SK-N-SH (cell line): Measurements from ENCODE around the gene ZNF32. TPM values are rescaled to one million over a fixed set of nuclear protein-coding genes. Genes with fewer than 3 reads are reported as not detected.

Experiments used
- CTCF ChIA-PET: fragments of 300-600, 350-600 bp; formaldehyde crosslinking; extraction: SDS; loops from one replicate; lab custom pipeline; 2021; lab: Yijun Ruan, JAX
- POLR2A ChIA-PET: fragments of 350-600 bp; sonication (Branson Sonifier 250); formaldehyde crosslinking; extraction: SDS; loops from one replicate; lab custom pipeline; 2020; ENCODE audit warnings: antibody characterized with exemption, inconsistent platforms; lab: Yijun Ruan, JAX
- DNase-seq: peaks from one replicate; pipeline ENCODE4 v3.0.0; 2012
- H2AFZ ChIP-seq: fragments of 200-600 bp; sonication (generic); 2 replicates; pipeline ENCODE4 v1.8.1; 2016; ENCODE audit warnings: antibody characterized with exemption, mild to moderate bottlenecking, low read depth
- H3F3A ChIP-seq: fragments of 200-600 bp; sonication (generic); replicated peaks from 2 replicates; pipeline ENCODE3; 2016; ENCODE audit warnings: antibody characterized with exemption, mild to moderate bottlenecking; ENCODE audit not compliant: insufficient read depth
- H3K27ac ChIP-seq, 2 experiments: fragments of 200-500 bp in 1 of 2; fragments of 200-600 bp in 1 of 2; sonication (Bioruptor generic) in 1 of 2; sonication (generic), shearing (Covaris generic) in 1 of 2; 2 replicates each; pipeline versions ENCODE4 v1.5.1 to v1.6.1; 2014 to 2016; ENCODE audit warnings: low read depth in 2 of 2, inconsistent platforms in 1 of 2, low read length in 1 of 2, mild to moderate bottlenecking in 1 of 2, mixed read lengths in 1 of 2
- H3K27me3 ChIP-seq: fragments of 200-600 bp; sonication (generic), shearing (Covaris generic); 2 replicates; pipeline ENCODE4 v1.6.1; 2016; ENCODE audit warnings: mixed run types; ENCODE audit not compliant: insufficient read depth
- H3K36me3 ChIP-seq, 2 experiments: fragments of 200-500 bp in 1 of 2; fragments of 200-600 bp in 1 of 2; sonication (Bioruptor generic) in 1 of 2; sonication (generic) in 1 of 2; replicated peaks in 1 of 2; 2 replicates each; pipeline versions ENCODE3 to v1.5.1; 2014 to 2016; ENCODE audit warnings: low read length in 1 of 2, mild to moderate bottlenecking in 1 of 2; ENCODE audit not compliant: insufficient read depth in 2 of 2, control insufficient read depth in 1 of 2
- H3K4me1 ChIP-seq, 2 experiments: fragments of 200-500 bp in 1 of 2; fragments of 200-600 bp in 1 of 2; sonication (Bioruptor generic) in 1 of 2; sonication (generic), shearing (Covaris generic) in 1 of 2; 2 replicates each; pipeline versions ENCODE4 v1.5.1 to v1.6.1; 2014 to 2016; ENCODE audit warnings: low read depth in 1 of 2, low read length in 1 of 2, mixed run types in 1 of 2; ENCODE audit not compliant: insufficient read depth in 2 of 2, control insufficient read depth in 1 of 2
- H3K4me2 ChIP-seq: fragments of 200-600 bp; sonication (generic), shearing (Covaris generic); 2 replicates; pipeline ENCODE4 v1.6.1; 2017; ENCODE audit warnings: mixed run types
- H3K4me3 ChIP-seq, 2 experiments: fragments of 200-500 bp in 1 of 2; fragments of 200-600 bp in 1 of 2; sonication (Bioruptor generic) in 1 of 2; sonication (generic), shearing (Covaris generic) in 1 of 2; 2 replicates each; pipeline versions ENCODE4 v1.5.1 to v1.8.1; 2014 to 2016; ENCODE audit warnings: low read depth in 2 of 2, inconsistent platforms in 1 of 2, low read length in 1 of 2, mild to moderate bottlenecking in 1 of 2, mixed read lengths in 1 of 2, moderate library complexity in 1 of 2
- H3K79me2 ChIP-seq: fragments of 200-600 bp; sonication (generic); 2 replicates; pipeline ENCODE4 v1.8.1; 2017; ENCODE audit warnings: mild to moderate bottlenecking; ENCODE audit not compliant: insufficient read depth
- H3K9ac ChIP-seq: fragments of 200-600 bp; sonication (generic); 2 replicates; pipeline ENCODE4 v1.6.1; 2017; ENCODE audit warnings: mixed run types
- H3K9me2 ChIP-seq: fragments of 200-600 bp; sonication (generic); 2 replicates; pipeline ENCODE4 v1.6.1; 2017; ENCODE audit warnings: mixed run types
- H3K9me3 ChIP-seq: fragments of 200-600 bp; sonication (generic); 2 replicates; pipeline ENCODE4 v1.6.1; 2017; ENCODE audit warnings: mixed run types, mild to moderate bottlenecking, moderate library complexity
- H4K20me1 ChIP-seq: fragments of 200-600 bp; sonication (generic); 2 replicates; pipeline ENCODE4 v1.6.1; 2017; ENCODE audit warnings: mild to moderate bottlenecking, mixed run types; ENCODE audit not compliant: insufficient read depth
- CTCF ChIP-seq: fragments of 200-600 bp; sonication (generic); IDR thresholded peaks from 2 replicates; pipeline ENCODE4 v1.6.1; 2017; ENCODE audit warnings: antibody characterized with exemption, mild to moderate bottlenecking, moderate library complexity
- EP300 ChIP-seq, 2 experiments: IDR thresholded peaks; 2 replicates each; pipeline versions ENCODE4 v1.4.0 to v1.6.1; 2012; ENCODE audit warnings: borderline replicate concordance in 1 of 2, low read depth in 1 of 2, low read length in 1 of 2
- FOXJ3 ChIP-seq: sonication (generic); formaldehyde crosslinking; IDR thresholded peaks from 2 replicates; pipeline ENCODE4 v1.5.1; 2020; ENCODE audit warnings: mild to moderate bottlenecking, missing genetic modification reagents
- GATA2 ChIP-seq: sonication (generic); formaldehyde crosslinking; IDR thresholded peaks from 2 replicates; pipeline ENCODE4 v1.5.0; 2020; ENCODE audit warnings: mild to moderate bottlenecking, missing genetic modification reagents
- IRF3 ChIP-seq: fragments of 150-350 bp; IDR thresholded peaks from 2 replicates; pipeline ENCODE4 v1.6.1; 2016; ENCODE audit warnings: mild to moderate bottlenecking, low read depth, low read length
- MEF2A ChIP-seq: IDR thresholded peaks from 2 replicates; pipeline ENCODE4 v1.4.0; 2012; ENCODE audit warnings: low read depth, borderline replicate concordance
- MXI1 ChIP-seq: IDR thresholded peaks from 2 replicates; pipeline ENCODE4 v1.6.1; 2012; ENCODE audit warnings: mild to moderate bottlenecking, low read depth, low read length, improper control_type of control experiment
- PBX3 ChIP-seq: IDR thresholded peaks from 2 replicates; pipeline ENCODE4; 2012
- POLR2AphosphoS5 ChIP-seq: IDR thresholded peaks from 2 replicates; pipeline ENCODE4 v1.6.1; 2012; ENCODE audit warnings: low read depth, low read length
- RAD21 ChIP-seq: IDR thresholded peaks from 2 replicates; pipeline ENCODE4 v1.6.1; 2012; ENCODE audit warnings: mild to moderate bottlenecking, low read length
- RCOR1 ChIP-seq: fragments of 150-350 bp; IDR thresholded peaks from 2 replicates; pipeline ENCODE4 v1.6.1; 2017; ENCODE audit warnings: antibody characterized with exemption, low read length
- REST ChIP-seq: IDR thresholded peaks from 2 replicates; pipeline ENCODE4 v1.6.1; 2012; ENCODE audit warnings: mild to moderate bottlenecking, low read depth, low read length, moderate library complexity
- RFX5 ChIP-seq: IDR thresholded peaks from 2 replicates; pipeline ENCODE4 v1.6.1; 2012; ENCODE audit warnings: mild to moderate bottlenecking, improper control_type of control experiment, low read length
- SMC3 ChIP-seq: IDR thresholded peaks from 2 replicates; pipeline ENCODE4 v1.6.1; 2012; ENCODE audit warnings: low read depth, low read length, improper control_type of control experiment
- WGBS: methylation state at CpG from one replicate; pipeline ENCODE4 v1.1.6; 2017; ENCODE audit warnings: low lambda C conversion rate; 5-methylcytosine and 5-hydroxymethylcytosine counted together
- polyA plus RNA-seq, 3 experiments: library from polyadenylated mRNA; depleted of rRNA; stranded (reverse); fragments of >200 nt; gene quantifications; 2 replicates each; pipeline ENCODE4 v1.2.3, GENCODE V29; 2012
- TF ChIP-seq, protein P1 (sequence below): IDR thresholded peaks from 2 replicates; pipeline ENCODE4 v1.4.0; 2012; ENCODE audit warnings: low read depth, borderline replicate concordance

Gene ZNF32
- polyA plus RNA-seq, 1 of the 3 experiments (the other 2 are of a cell fraction) = 27.2 TPM

GRCh38 chr10:43682956-43683355, 34.3 kb upstream of the ZNF32 start:
- Histone ChIP-seq H3K9me2 (no peaks in the 10 kb centered on the region), H3K9me3 (no peaks in the 10 kb centered on the region), H3K4me3 (no peak overlapping the region), H4K20me1 (no peaks in the 10 kb centered on the region), H3K27me3 (no peaks in the 10 kb centered on the region), H3K9ac (no peak overlapping the region), H3K4me1 (peaks cover 0 to 4% of the 10 kb centered on the region in 2 experiments; a peak in 1 of 4 replicates), H3K4me2 (no peak overlapping the region), H3K79me2 (no peaks in the 10 kb centered on the region), H3K27ac (no peak overlapping the region), H2AFZ (no peak overlapping the region), H3K36me3 (no peaks in the 10 kb centered on the region), H3F3A (no peaks in the 10 kb centered on the region)
- 30% methylated on average over 2 of the region's 2 CpGs for WGBS
- POLR2A ChIA-PET = no interaction called here
- no peak for DNase-seq
- TF ChIP-seq RAD21 (no peak), SMC3 (no peak)
- TF ChIP-seq, protein P1, sequence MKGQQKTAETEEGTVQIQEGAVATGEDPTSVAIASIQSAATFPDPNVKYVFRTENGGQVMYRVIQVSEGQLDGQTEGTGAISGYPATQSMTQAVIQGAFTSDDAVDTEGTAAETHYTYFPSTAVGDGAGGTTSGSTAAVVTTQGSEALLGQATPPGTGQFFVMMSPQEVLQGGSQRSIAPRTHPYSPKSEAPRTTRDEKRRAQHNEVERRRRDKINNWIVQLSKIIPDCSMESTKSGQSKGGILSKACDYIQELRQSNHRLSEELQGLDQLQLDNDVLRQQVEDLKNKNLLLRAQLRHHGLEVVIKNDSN = no peak
- CTCF ChIA-PET = interaction anchor here (0.9 to 3.0 kb wide), 10 partner anchors 8 to 1182 kb away, joined by 3 to 16 read pairs (median 6); partner anchors contain the start of gene CXCL12

DNA sequence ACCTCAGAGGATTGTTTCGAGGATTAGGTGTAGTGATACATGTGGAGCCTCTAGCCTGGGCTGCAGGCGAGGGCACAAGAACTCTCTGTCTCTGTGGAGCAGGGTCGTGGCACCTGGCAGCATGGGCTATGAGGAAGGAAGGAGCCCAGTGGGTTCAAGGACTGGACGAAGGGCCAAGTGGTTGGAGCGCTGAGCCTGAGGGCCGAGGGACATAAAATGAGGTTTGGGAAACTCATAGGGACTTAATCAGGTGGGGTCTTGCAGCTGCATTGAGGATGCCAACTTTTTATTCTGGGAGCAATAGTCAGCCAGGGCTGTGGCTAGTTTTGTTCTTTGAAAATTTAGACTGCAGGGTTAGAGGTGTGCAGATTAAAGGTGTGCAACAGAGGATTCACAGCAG, 33.0 kb upstream of the ZNF32 start:
- H3K27me3 ChIP-seq = no peaks in the 10 kb centered on the region
- H4K20me1 ChIP-seq = no peaks in the 10 kb centered on the region
- 28% methylated on average over 6 of the region's 6 CpGs for WGBS
- ChIA-PET POLR2A (no interaction called here), CTCF (interaction anchor here (0.6 to 3.0 kb wide), 4 partner anchors 9 to 705 kb away, joined by 3 to 16 read pairs (median 8); partner anchors contain the start of gene CXCL12)
- H3F3A ChIP-seq = no peaks in the 10 kb centered on the region
- H3K27ac ChIP-seq = no peak overlapping the region
- no peaks in the 10 kb centered on the region for H3K79me2 ChIP-seq
- DNase-seq = no peak
- TF ChIP-seq CTCF (no peak), POLR2AphosphoS5 (no peak), MEF2A (no peak), EP300 (IDR thresholded peaks at IDR 0.05; ENCODE audit: borderline replicate concordance in 1 of 2, low read depth in 1 of 2, low read length in 1 of 2) (no peak), RFX5 (no peak), PBX3 (no peak), IRF3 (no peak), FOXJ3 (CRISPR knock-in tag) (no peak), RCOR1 (no peak), MXI1 (no peak), GATA2 (no peak), REST (no peak)
- no peak overlapping the region for H3K9ac ChIP-seq
- no peaks in the 10 kb centered on the region for H3K9me2 ChIP-seq
- no peak overlapping the region for H3K4me3 ChIP-seq
- peaks cover 0 to 4% of the 10 kb centered on the region in 2 experiments; a peak in 1 of 4 replicates for H3K4me1 ChIP-seq
- H3K9me3 ChIP-seq = no peaks in the 10 kb centered on the region
- H3K4me2 ChIP-seq = no peak overlapping the region
- no peaks in the 10 kb centered on the region for H3K36me3 ChIP-seq
- no peak overlapping the region for H2AFZ ChIP-seq
